Mesothelial cell of epicardium (in vitro differentiated cells): ENCODE data around the gene CRY1. TPM values are rescaled to one million over a fixed set of nuclear protein-coding genes. Genes with fewer than 3 reads are reported as not detected.

Experiments
- DNase-seq, 2 experiments: peaks; one replicate each; pipeline ENCODE4 v3.0.0; 2021; ENCODE audit warnings: low spot score in 2 of 2; ENCODE audit not compliant: unreplicated experiment in 2 of 2
- H3K27ac Mint-ChIP-seq: 2 replicates; pipeline ENCODE4 v1.8.0; 2021; ENCODE audit warnings: mixed read lengths
- H3K27me3 Mint-ChIP-seq: 2 replicates; pipeline ENCODE4 v1.8.0; 2021; ENCODE audit warnings: low read depth, mixed read lengths
- H3K36me3 Mint-ChIP-seq: 2 replicates; pipeline ENCODE4 v1.8.0; 2021; ENCODE audit warnings: mixed read lengths
- H3K4me1 Mint-ChIP-seq: 2 replicates; pipeline ENCODE4 v1.8.0; 2021; ENCODE audit warnings: mixed read lengths
- H3K4me3 Mint-ChIP-seq: 2 replicates; pipeline ENCODE4 v1.8.0; 2021; ENCODE audit warnings: mild to moderate bottlenecking, moderate library complexity, mixed read lengths
- H3K9me3 Mint-ChIP-seq: 2 replicates; pipeline ENCODE4 v1.8.0; 2021; ENCODE audit warnings: mixed read lengths
- total RNA-seq: library from RNA; stranded (reverse); gene quantifications from 3 replicates; pipeline ENCODE4 v1.2.1, GENCODE V29; 2021
- TF ChIP-seq, protein P1 (sequence below): fragments of 200-600 bp; sonication (generic); IDR thresholded peaks from one replicate; pipeline ENCODE4 v1.5.0; 2021; ENCODE audit warnings: antibody characterized with exemption; ENCODE audit not compliant: unreplicated experiment

Gene CRY1
- total RNA-seq, 1 donor from 2014 or later, result 26.5 TPM

DNA sequence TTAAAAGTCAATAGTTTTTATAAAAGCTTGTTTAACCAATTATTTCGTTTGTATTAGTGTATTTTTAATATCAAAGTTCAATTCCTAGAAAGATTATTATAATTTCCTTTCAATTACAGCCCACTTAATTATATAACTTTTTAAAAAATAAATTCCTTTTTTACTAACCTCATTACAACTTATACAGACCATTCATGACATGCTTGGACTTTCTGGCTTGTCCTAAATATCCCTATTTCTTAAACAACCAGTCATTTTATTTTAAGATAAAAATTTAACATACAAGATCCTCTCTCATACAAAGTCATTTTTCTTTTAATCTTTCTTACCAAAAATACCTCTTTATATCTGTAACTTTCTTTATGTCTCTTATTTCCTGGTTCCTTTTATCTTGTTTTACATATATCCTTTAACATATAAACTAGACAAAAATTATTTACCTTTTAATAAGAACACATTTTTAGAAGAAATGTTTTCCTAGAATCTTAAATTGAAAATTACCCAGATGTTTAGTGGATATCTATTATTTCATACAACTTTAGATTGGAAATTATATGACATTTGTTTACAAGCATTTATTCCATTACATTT lies 148.0 kb downstream of the CRY1 start:
- H3K9me3 Mint-ChIP-seq, result peaks cover 27% of the 10 kb centered on the region
- no peaks in the 10 kb centered on the region for H3K4me1 Mint-ChIP-seq
- DNase-seq, result no peak
- TF ChIP-seq, protein P1, sequence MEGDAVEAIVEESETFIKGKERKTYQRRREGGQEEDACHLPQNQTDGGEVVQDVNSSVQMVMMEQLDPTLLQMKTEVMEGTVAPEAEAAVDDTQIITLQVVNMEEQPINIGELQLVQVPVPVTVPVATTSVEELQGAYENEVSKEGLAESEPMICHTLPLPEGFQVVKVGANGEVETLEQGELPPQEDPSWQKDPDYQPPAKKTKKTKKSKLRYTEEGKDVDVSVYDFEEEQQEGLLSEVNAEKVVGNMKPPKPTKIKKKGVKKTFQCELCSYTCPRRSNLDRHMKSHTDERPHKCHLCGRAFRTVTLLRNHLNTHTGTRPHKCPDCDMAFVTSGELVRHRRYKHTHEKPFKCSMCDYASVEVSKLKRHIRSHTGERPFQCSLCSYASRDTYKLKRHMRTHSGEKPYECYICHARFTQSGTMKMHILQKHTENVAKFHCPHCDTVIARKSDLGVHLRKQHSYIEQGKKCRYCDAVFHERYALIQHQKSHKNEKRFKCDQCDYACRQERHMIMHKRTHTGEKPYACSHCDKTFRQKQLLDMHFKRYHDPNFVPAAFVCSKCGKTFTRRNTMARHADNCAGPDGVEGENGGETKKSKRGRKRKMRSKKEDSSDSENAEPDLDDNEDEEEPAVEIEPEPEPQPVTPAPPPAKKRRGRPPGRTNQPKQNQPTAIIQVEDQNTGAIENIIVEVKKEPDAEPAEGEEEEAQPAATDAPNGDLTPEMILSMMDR, result no peak
- H3K27me3 Mint-ChIP-seq, result peaks cover 7% of the 10 kb centered on the region
- peaks cover 2% of the 10 kb centered on the region for H3K36me3 Mint-ChIP-seq
- no peak overlapping the region for H3K4me3 Mint-ChIP-seq
- H3K27ac Mint-ChIP-seq, result no peak overlapping the region

DNA sequence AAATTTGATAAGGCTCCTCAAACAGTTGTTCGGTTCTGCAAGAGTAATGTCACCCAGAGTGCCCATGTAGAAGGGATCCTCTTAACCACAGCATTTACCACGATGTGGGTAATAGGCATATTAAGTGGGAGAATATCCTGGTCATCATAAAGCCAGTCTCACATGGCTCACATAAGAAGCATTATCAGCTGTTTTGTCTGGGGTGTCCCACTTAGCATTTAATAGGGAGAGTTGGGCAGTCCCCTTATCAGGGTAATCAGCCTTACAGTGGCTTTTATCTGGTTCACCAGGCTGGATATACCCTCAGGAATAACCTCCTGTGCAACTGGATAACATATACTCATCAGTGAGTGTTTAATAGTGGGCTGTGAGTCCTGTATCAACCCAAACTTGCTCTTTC lies 150.6 kb downstream of the CRY1 start:
- no peak for DNase-seq
- Mint-ChIP-seq H3K27ac (no peak overlapping the region), H3K4me3 (no peak overlapping the region), H3K27me3 (no peaks in the 10 kb centered on the region), H3K4me1 (no peaks in the 10 kb centered on the region), H3K36me3 (peaks cover 2% of the 10 kb centered on the region), H3K9me3 (peaks cover 16% of the 10 kb centered on the region)
- TF ChIP-seq, protein P1, result no peak

DNA sequence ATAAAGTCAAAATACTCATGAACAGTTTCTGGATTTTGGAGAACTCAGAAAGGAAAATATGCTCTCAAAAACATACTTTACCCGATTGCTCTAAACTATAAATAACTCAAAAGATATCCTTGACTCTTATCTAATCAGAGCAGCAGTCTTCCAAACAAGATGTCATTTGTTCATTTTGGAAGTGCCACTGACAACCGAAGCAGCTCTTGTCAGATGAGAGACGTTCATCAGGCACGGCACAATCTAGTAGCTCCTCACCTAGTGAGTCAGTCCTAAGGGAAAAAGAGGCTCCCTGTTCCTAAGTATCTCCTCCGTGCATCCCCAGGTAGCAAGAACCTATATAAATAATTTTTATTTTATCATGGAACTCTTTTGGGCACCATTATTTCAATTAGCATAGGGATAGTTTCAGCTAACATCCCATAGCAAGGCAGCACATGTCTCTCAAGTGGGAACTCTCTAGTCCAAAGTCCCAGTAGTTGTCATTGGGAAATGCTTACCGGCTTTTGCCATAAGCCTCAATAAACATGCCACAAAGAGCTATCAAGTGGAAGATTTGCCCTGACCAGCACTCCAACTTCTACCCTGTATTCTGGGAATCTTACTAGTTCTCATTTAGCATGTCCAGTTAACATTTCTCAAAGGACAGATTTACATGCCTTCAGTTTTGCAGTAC lies 151.7 kb downstream of the CRY1 start:
- TF ChIP-seq, protein P1, result no peak

More for the DNA sequence above, 151.7 kb downstream of the CRY1 start:
- no peaks in the 10 kb centered on the region for H3K27me3 Mint-ChIP-seq
- H3K4me1 Mint-ChIP-seq, result no peaks in the 10 kb centered on the region
- DNase-seq, result no peak
- peaks cover 7% of the 10 kb centered on the region for H3K9me3 Mint-ChIP-seq
- H3K27ac Mint-ChIP-seq, result no peak overlapping the region
- peaks cover 2% of the 10 kb centered on the region for H3K36me3 Mint-ChIP-seq
- H3K4me3 Mint-ChIP-seq, result no peak overlapping the region

Other genes with a start within 250 kb of the CRY1 start
- gene TMEM263, start 137.6 kb downstream of the CRY1 start, total RNA-seq, result 73.0 to 76.2 TPM (median 76.1 TPM) in 3 replicates
- 19.9 to 24.5 TPM (median 21.2 TPM) in 3 replicates for gene MTERF2, start 106.4 kb downstream of the CRY1 start, total RNA-seq